SHP77 (cell line): ENCODE measurements around the gene NR5A2.

ENCODE experiments used
- DNase-seq, 2 experiments: peaks; one replicate each; lab custom pipeline; 2025; lab: John Stamatoyannopoulos, UW

Gene NR5A2

DNA sequence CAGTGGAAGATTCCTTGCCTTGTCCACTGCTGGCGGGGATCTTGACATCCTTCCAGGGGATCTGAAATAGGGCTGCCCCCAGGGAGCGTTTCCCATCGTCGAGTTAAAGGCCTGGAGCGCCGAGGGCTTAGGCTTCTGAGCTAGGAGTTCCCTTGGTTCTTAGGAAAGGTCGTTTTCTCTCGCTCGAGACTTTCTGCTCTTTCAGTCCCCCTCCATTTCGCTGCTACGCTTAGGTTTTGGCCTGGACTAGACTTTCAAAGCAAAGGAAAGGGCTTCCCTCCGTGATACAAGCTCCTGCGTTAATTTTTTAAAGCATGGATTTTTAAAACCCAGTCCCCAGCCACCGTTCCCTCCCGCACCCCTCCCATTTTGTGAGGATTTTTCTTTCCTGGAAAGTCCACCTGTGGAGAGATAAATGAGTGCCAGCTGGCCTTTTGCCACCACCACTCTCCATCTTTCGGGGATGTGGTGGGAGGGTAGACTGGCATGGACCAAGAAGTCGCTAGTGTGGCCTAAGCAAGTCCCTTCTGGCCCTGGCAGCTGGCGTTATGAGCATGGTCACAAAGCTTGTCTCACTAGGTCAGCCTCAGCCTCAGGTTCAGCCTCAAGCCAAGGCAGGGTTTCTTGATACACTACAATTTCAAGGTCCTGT is 9.2 kb downstream of the NR5A2 start:
- no peak for DNase-seq

DNA sequence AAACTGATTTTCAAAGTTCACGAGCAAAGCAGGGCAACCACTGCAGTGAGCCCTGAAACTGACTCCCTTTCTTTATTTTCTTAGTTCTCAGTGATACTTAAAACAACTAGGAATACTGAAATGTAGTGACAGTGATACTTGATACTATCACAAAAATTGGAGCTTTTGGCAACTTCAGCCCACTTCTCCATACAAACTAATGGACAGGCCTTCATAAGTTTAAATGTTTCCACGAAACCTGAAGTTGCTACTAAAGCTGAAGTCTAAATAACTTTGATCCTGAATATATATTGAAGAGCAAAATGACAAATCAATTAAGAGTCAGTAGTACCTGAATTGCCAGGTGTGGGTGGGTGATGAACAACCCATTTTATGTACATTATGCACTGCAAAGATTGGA is 10.0 kb downstream of the NR5A2 start:
- DNase-seq: no peak

DNA sequence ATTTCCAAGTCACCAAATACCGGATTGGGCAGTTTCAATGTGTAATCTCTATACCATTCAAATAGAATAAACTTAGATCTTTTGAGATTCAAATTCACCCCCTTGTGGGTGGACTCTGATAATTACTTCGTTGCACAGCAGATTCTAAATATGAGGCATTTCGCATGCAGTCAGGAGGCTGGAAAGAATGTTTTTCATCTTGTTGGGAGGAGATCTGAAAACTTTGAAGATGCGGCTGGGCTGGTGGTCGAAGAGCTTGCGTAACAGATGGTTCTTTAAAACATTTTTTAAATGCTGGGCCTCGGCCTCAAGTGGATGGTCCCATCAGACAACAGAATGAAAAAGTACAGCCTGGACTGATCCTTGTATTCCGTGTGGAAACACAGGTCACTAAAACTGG is 10.4 kb downstream of the NR5A2 start:
- no peak for DNase-seq

- DNase-seq: no peak
These were observed 10.9 kb downstream of the NR5A2 start for GRCh38 chr1:200038325-200038980.

GRCh38 chr1:200038981-200039848 is 11.7 kb downstream of the NR5A2 start:
- DNase-seq: no peak

DNA sequence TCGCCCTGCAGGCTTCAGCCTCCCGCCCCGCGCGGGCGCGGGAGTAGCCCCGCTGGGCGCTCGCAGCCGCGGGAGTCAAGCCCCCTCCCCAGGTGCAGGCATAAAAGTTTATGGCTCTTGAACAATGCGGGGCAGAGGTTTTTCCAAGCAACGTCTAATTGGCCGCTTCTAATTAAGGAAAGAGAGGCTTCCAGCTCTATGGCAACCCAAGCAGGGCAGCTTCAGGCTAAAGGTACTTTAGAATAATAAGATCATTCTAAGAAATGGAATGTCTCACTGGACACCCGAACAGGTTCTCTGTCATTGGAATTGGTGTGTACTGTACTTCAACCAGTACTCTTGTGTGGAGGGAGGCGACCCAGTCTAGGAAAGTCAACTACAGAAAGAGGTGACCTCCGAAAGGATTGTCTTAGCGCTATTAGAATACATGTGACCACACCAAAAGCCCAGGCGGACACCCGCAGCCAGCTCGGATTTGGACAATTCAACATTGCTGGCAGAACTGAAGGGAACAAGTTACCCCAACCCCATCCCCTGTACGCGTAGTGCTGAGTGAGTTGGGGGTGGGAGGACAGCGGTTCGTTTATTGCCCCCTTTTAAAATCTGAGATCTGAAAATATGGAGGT is 12.5 kb downstream of the NR5A2 start:
- no peak for DNase-seq

DNA sequence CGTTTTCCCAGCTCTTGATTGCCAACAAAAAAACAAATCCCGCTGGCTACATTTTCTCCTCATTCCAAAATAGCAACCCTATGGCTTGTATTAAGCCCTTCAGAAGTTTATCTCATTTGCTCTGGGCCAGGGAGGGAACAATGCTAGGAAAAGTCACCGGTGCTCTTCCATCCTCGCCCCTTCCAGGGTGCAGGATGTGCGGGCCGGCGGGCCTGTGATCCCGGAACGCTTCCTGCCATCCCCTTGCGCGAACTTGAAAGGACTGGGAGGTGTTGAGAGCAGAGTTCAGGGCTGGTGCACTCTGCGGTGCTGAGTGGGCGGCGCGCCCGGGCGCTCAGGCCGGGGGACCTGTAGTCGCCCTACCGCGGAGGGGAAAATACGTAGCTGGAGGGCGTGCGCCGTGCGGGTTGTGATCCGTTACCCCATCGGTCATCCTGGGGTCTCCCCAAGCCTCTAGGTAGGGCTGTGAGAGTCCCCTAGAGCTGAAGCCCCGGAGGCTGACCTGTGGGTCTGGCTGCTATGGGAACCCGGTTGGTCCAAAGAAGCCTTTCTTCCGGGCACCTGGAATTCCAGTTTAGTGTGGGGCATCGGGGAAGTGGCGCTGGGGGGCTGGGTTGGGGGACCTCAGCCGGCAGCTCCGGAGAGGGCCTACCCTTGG is 13.1 kb downstream of the NR5A2 start:
- DNase-seq: no peak

GRCh38 chr1:200041337-200042118 is 14.0 kb downstream of the NR5A2 start:
- DNase-seq: no peak

DNA sequence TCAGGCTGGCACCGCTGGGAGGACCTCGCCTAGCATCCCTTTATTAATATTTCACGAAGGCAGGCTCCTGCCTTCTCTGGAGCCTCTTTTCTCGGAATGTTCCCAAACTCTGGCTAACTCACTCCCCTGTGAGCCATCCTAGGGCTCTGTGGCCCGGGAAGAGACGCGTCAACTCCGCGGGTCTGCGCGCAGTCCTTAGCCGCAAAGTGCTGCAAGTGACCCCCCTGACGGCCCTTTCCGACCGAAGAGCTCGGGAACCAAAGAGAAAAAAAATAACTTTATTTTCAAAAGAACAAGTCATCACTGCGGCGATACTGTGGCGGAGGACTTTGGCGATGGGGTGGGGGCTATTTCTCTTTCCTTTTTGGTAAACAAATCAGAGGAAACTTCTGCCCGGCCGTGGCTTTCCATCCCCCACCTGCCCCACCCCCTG is 14.6 kb downstream of the NR5A2 start:
- DNase-seq: no peak

- DNase-seq: no peak
These were observed 15.2 kb downstream of the NR5A2 start for GRCh38 chr1:200042552-200043335.

DNA sequence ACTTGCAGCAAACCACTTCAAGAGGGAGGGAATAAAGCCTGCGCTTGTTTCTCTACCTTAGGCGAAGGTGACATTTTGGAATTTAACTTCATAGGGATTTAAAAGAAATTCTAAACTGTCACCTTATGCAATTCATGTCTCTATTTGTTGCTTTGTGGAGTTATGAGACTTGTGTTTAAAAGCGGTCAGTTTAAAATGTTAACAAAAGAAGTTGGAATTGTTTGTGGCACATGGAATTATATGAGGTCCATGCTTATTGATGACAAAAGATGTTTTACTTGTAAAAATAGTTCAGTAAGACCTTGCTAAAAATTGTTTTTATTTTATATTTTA is 15.8 kb downstream of the NR5A2 start:
- no peak for DNase-seq

DNA sequence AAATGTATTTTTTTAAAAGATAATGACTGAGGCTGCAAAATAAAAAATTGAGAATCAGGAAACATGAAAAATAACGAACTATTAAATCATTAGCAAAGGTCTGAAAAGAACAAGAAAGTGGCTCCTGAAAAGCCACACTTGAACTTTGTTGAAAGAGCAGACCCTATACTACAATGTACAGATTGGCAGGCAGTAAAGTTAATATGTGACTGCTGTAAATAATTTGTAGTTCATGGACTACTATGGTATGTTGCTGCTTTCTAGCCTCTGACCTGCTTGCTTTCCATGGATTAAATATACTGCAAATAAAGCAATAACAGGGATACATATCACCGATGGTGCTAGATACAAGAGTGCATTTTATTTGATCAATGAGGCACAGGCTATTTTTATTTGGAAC is 18.6 kb downstream of the NR5A2 start:
- DNase-seq: no peak

- no peak for DNase-seq
These were observed 20.7 kb downstream of the NR5A2 start for GRCh38 chr1:200048244-200048643.

- DNase-seq: no peak
These were observed 22.3 kb downstream of the NR5A2 start for GRCh38 chr1:200049810-200050209.

DNA sequence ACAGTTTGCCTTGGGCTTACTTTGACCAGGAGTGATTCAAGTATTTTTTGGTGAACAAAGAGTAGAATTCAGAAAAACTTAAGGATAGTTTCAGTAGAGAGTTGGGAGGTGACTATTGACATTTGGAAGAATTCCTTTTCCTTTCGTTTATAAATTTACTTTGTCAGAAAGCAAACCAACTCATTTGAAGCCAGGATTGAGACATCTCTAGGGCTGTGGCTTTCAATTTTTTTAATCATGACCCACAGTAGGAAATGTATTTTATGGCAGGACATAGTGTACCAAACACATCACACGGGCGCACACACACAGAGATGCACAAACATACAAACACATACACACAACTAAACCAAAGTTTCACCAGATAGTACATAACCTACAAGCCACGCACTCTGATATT is 24.1 kb downstream of the NR5A2 start:
- DNase-seq: no peak

DNA sequence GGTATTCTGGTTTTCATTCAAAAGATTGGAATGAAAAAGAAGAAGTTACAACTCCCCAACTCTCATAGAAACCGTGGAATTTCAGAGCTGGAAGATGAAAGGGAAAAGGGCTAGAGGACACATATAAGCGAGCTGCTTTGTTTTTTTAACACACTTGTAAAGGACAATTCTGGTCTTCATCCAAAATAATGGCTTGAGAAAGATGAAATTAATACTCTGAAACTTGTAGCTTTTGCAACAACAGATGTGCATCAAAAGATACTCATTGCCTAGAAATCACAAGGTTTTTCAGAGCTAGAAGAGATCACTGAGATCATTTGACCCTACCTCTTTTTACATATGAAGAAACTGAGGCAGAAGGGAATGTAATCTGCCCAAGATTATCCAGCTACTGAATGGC is 25.6 kb downstream of the NR5A2 start:
- no peak for DNase-seq

- no peak for DNase-seq
These were observed 26.1 kb downstream of the NR5A2 start for GRCh38 chr1:200053646-200054045.

DNA sequence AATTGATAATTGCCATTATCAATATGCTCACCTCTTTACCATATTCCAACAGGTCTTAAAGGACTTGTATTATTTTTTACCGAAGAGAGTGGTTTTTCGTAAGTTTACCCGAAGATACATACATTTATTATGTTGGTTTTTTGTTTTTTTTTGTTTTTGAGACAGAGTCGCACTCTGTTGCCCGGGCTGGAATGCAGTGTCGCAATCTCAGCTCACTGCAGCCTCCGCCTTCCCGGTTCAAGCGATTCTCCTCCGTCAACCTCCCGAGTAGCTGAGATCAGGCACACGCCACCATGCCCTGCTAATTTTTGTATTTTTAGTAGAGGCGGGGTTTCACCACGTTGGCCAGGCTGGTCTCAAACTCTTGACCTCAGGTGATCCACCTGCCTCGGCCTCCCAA is 30.8 kb downstream of the NR5A2 start:
- DNase-seq: no peak

- DNase-seq: no peak
These were observed 34.6 kb downstream of the NR5A2 start for GRCh38 chr1:200062143-200062542.

- DNase-seq: no peak
These were observed 45.3 kb downstream of the NR5A2 start for GRCh38 chr1:200072636-200073285.
